Measurements from ENCODE around the gene PEX11G. TPM values are rescaled to one million over a fixed set of nuclear protein-coding genes. Genes with fewer than 3 reads are reported as not detected.
A peak's percentile ranks its signal among the peaks of the same experiment; 100 is the strongest.

The PEX11G gene
- total RNA-seq, 1 experiment from 2014 or later: 2.9 TPM

DNA sequence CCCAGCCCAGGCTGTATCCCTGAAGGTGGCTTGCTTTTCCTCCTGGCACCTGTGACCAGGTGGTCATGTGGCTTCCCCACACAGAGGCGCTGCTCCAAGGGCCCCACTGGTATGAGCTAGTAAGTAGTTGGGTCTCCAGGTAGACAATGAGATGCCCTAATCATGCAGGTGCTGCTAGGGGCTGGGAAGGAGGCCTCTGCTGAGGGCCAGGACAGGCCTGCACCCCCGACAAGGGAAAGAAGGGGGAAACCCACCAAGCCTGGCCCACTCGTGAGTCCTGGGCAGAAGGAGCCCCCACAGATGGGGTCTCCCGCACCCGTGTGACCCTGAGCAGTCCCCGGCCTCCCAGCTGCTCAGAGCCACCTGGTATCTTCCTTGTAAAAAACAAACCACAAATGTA lies 13.2 kb downstream of the PEX11G start:
- TF ChIP-seq SIN3A (IDR thresholded peaks at IDR 0.05; ENCODE audit: borderline replicate concordance, insufficient read depth, low read depth, low read length) (no peak), TCF7L2 (IDR thresholded peaks at IDR 0.05; ENCODE audit: low read depth, low read length) (no peak), POLR2AphosphoS5 (IDR thresholded peaks at IDR 0.05; ENCODE audit: low read depth, low read length) (no peak)
- TF ChIP-seq, protein P1, sequence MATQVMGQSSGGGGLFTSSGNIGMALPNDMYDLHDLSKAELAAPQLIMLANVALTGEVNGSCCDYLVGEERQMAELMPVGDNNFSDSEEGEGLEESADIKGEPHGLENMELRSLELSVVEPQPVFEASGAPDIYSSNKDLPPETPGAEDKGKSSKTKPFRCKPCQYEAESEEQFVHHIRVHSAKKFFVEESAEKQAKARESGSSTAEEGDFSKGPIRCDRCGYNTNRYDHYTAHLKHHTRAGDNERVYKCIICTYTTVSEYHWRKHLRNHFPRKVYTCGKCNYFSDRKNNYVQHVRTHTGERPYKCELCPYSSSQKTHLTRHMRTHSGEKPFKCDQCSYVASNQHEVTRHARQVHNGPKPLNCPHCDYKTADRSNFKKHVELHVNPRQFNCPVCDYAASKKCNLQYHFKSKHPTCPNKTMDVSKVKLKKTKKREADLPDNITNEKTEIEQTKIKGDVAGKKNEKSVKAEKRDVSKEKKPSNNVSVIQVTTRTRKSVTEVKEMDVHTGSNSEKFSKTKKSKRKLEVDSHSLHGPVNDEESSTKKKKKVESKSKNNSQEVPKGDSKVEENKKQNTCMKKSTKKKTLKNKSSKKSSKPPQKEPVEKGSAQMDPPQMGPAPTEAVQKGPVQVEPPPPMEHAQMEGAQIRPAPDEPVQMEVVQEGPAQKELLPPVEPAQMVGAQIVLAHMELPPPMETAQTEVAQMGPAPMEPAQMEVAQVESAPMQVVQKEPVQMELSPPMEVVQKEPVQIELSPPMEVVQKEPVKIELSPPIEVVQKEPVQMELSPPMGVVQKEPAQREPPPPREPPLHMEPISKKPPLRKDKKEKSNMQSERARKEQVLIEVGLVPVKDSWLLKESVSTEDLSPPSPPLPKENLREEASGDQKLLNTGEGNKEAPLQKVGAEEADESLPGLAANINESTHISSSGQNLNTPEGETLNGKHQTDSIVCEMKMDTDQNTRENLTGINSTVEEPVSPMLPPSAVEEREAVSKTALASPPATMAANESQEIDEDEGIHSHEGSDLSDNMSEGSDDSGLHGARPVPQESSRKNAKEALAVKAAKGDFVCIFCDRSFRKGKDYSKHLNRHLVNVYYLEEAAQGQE (IDR thresholded peaks at IDR 0.05; ENCODE audit: insufficient read depth in 1 of 2, low read depth in 2 of 2, low read length in 1 of 2): no peak
- TF ChIP-seq, protein P2, sequence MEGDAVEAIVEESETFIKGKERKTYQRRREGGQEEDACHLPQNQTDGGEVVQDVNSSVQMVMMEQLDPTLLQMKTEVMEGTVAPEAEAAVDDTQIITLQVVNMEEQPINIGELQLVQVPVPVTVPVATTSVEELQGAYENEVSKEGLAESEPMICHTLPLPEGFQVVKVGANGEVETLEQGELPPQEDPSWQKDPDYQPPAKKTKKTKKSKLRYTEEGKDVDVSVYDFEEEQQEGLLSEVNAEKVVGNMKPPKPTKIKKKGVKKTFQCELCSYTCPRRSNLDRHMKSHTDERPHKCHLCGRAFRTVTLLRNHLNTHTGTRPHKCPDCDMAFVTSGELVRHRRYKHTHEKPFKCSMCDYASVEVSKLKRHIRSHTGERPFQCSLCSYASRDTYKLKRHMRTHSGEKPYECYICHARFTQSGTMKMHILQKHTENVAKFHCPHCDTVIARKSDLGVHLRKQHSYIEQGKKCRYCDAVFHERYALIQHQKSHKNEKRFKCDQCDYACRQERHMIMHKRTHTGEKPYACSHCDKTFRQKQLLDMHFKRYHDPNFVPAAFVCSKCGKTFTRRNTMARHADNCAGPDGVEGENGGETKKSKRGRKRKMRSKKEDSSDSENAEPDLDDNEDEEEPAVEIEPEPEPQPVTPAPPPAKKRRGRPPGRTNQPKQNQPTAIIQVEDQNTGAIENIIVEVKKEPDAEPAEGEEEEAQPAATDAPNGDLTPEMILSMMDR (IDR thresholded peaks at IDR 0.05): no peak
- intact Hi-C loops (cut with micrococcal nuclease; ENCODE audit: unreplicated experiment) (no loop called here), in situ Hi-C loops (cut with HindIII; ENCODE audit: low pct_unique_long_range_greater_than_20kb, low sequenced_read_pairs) (no loop called here)
- Histone ChIP-seq H3K36me3 (ENCODE audit: control insufficient read depth, insufficient read depth, low read length) (no peaks in the 10 kb centered on the region), H3K27me3 (ENCODE audit: control insufficient read depth, insufficient read depth, low read length) (no peaks in the 10 kb centered on the region), H3K4me1 (ENCODE audit: control insufficient read depth, insufficient read depth, low read length) (no peaks in the 10 kb centered on the region), H3K9me3 (ENCODE audit: control insufficient read depth, insufficient read depth, low read depth, low read length) (no peaks in the 10 kb centered on the region), H3K27ac (ENCODE audit: low read length) (no peak overlapping the region), H3K4me3 (ENCODE audit: low read depth in 2 of 2, low read length in 2 of 2) (no peak overlapping the region)
- ATAC-seq (no peak), DNase-seq (ENCODE audit: low read depth, low spot score) (no peak)
- ChIA-PET POLR2A (no interaction called here), CTCF (no interaction called here)
- BruUV-seq (replicated peaks): no TSS peak

DNA sequence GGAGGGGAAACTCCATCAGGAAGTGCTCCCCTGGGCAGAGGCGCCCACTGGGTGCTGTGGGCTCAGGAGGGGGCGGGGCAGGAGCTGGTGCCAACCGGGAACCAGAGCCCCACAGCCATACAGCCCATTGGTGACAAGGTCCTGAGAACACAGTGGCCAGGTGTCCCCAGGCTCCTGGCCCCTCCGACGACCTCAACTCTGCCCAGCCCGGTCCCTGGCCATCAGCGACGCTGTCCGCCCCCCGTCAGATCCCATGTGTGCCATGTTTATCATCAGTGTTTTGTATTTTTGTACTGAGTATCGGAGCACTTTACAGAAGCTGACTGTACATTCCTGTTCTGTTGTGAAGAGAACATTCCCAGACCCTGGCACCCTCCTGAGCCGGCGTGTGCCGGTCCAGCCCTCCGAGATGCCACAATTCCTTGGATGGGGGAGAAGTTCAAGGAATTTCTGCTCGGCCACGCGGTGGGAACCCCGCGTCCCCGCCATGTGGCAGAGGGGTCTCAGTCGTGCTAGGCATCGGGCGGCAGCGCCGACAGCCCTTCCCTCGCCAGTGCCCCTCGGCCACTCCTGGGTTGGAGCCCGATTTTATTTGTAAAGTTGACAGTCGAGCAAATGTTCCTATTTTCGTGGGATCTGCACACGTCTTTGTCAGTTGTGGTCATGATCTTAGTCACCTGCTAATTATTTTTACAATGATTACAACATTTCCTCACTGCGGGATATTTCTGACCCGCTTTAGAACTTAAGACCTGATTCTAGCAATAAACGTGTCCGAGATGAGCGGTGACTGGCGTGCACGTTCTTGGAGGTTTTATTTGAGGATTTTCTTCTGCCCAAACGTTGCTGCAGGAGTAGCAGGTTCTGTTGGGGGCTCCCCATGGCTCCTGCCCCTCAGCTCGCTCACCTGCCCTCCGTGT lies 16.9 kb downstream of the PEX11G start:
- no peak for ATAC-seq
- H3K36me3 ChIP-seq (ENCODE audit: control insufficient read depth, insufficient read depth, low read length): no peaks in the 10 kb centered on the region
- no peaks in the 10 kb centered on the region for H3K9me3 ChIP-seq (ENCODE audit: control insufficient read depth, insufficient read depth, low read depth, low read length)
- ChIA-PET CTCF (no interaction called here), POLR2A (no interaction called here)
- intact Hi-C loops (cut with micrococcal nuclease; ENCODE audit: unreplicated experiment) (no loop called here), in situ Hi-C loops (cut with HindIII; ENCODE audit: low pct_unique_long_range_greater_than_20kb, low sequenced_read_pairs) (no loop called here)
- H3K27me3 ChIP-seq (ENCODE audit: control insufficient read depth, insufficient read depth, low read length): no peaks in the 10 kb centered on the region
- H3K27ac ChIP-seq (ENCODE audit: low read length): no peak overlapping the region
- no peak for DNase-seq (ENCODE audit: low read depth, low spot score)
- H3K4me3 ChIP-seq (ENCODE audit: low read depth in 2 of 2, low read length in 2 of 2): no peak overlapping the region
- TF ChIP-seq, protein P2 (IDR thresholded peaks at IDR 0.05): no peak
- TF ChIP-seq POLR2AphosphoS5 (IDR thresholded peaks at IDR 0.05; ENCODE audit: low read depth, low read length) (no peak), SIN3A (IDR thresholded peaks at IDR 0.05; ENCODE audit: borderline replicate concordance, insufficient read depth, low read depth, low read length) (no peak), TCF7L2 (IDR thresholded peaks at IDR 0.05; ENCODE audit: low read depth, low read length) (no peak)
- TF ChIP-seq, protein P1 (IDR thresholded peaks at IDR 0.05; ENCODE audit: insufficient read depth in 1 of 2, low read depth in 2 of 2, low read length in 1 of 2): no peak
- TSS peak; percentile 82 for BruUV-seq (replicated peaks)
- H3K4me1 ChIP-seq (ENCODE audit: control insufficient read depth, insufficient read depth, low read length): no peaks in the 10 kb centered on the region
